K562 (cell line): ENCODE measurements around the gene DNAJB6. TPM values are rescaled to one million over a fixed set of nuclear protein-coding genes. Genes with fewer than 3 reads are reported as not detected.

Experiments used
- ATAC-seq: fragments of 200-7000 bp; cut with Tn5 transposase; 3 replicates; pipeline ENCODE4 v1.9.1; 2020; ENCODE audit warnings: moderate library complexity
- BruUV-seq: library from RNA; stranded (reverse); fragments of 400-500 nt; replicated peaks from 2 replicates; lab custom pipeline; 2021; lab: Mats Ljungman, UMichigan
- CTCF ChIA-PET: fragments of 300-600 bp; formaldehyde crosslinking; extraction: SDS; loops from one replicate; lab custom pipeline; 2021; ENCODE audit warnings: low intra/inter-chr PET ratio; lab: Yijun Ruan, JAX
- POLR2A ChIA-PET: fragments of 300-600, 350-650 bp; sonication (Branson Sonifier 250); formaldehyde crosslinking; extraction: SDS; loops from one replicate; lab custom pipeline; 2021; ENCODE audit warnings: antibody characterized with exemption, inconsistent platforms; lab: Yijun Ruan, JAX
- DNase-seq, 4 experiments: peaks; one replicate each; pipeline versions ENCODE4 v3.0.0 to v3.0.0-alpha.2; 2011 to 2018; ENCODE audit warnings: low spot score in 3 of 4, mixed read lengths in 3 of 4; ENCODE audit errors: extremely low read depth in 1 of 4
- FAIRE-seq: peaks from 2 replicates; lab custom pipeline; 2011; peaks lifted over from hg19 to GRCh38; lab: Jason Lieb, UNC
- H2AFZ ChIP-seq: 2 replicates; pipeline ENCODE4 v1.6.0; 2011; ENCODE audit warnings: low read depth, low read length, control low read depth, inconsistent platforms
- H3K27ac ChIP-seq: fragments of 200-600 bp; 3 replicates; pipeline ENCODE4 v1.8.0; 2011; ENCODE audit warnings: low read depth, mild to moderate bottlenecking, control low read depth, inconsistent platforms, low read length, moderate library complexity, mixed read lengths; ENCODE audit errors: extremely low read depth
- H3K27me3 ChIP-seq, 2 experiments: fragments of 300-600 bp in 1 of 2; 2 replicates in 1 of 2; 3 replicates in 1 of 2; pipeline versions ENCODE4 v1.6.0 to v1.8.0; 2011; ENCODE audit warnings: inconsistent platforms in 2 of 2, low read length in 2 of 2, mild to moderate bottlenecking in 1 of 2, mixed read lengths in 1 of 2, moderate library complexity in 1 of 2; ENCODE audit not compliant: control insufficient read depth in 2 of 2, insufficient read depth in 2 of 2
- H3K36me3 ChIP-seq: fragments of 300-600 bp; 3 replicates; pipeline ENCODE4 v1.8.0; 2011; ENCODE audit warnings: mild to moderate bottlenecking, low read length, inconsistent platforms; ENCODE audit not compliant: control insufficient read depth, insufficient read depth
- H3K4me1 ChIP-seq, 2 experiments: fragments of 200-600 bp in 1 of 2; replicated peaks in 1 of 2; 2 replicates in 1 of 2; 3 replicates in 1 of 2; pipeline versions ENCODE4 v1.5.1 to v1.8.0; 2011; ENCODE audit warnings: inconsistent platforms in 2 of 2, low read length in 2 of 2, mild to moderate bottlenecking in 1 of 2, mixed read lengths in 1 of 2, moderate library complexity in 1 of 2; ENCODE audit not compliant: control insufficient read depth in 2 of 2, insufficient read depth in 2 of 2
- H3K4me2 ChIP-seq: 2 replicates; pipeline ENCODE4 v1.6.1; 2011; ENCODE audit warnings: low read length, control low read depth, inconsistent platforms, mixed read lengths; ENCODE audit not compliant: insufficient read depth
- H3K4me3 ChIP-seq: fragments of 200-600 bp; sonication (generic), shearing (Covaris generic); 2 replicates; pipeline ENCODE4 v1.5.1; 2016; ENCODE audit warnings: control low read depth, inconsistent platforms
- H3K79me2 ChIP-seq: fragments of 200-600 bp; 3 replicates; pipeline ENCODE4 v1.8.0; 2011; ENCODE audit warnings: low read length, inconsistent platforms; ENCODE audit not compliant: control insufficient read depth, insufficient read depth
- H3K9ac ChIP-seq, 2 experiments: 2 replicates each; pipeline versions ENCODE4 v1.6.0 to v1.6.1; 2011; ENCODE audit warnings: low read depth in 2 of 2, low read length in 2 of 2, control low read depth in 1 of 2, inconsistent platforms in 1 of 2, mild to moderate bottlenecking in 1 of 2, mixed read lengths in 1 of 2; ENCODE audit not compliant: insufficient read depth in 1 of 2
- H3K9me1 ChIP-seq: one replicate; pipeline ENCODE4 v1.6.0; 2011; ENCODE audit warnings: inconsistent platforms, mild to moderate bottlenecking, low read length, moderate library complexity; ENCODE audit not compliant: control insufficient read depth, insufficient read depth
- H3K9me3 ChIP-seq: replicated peaks from 2 replicates; pipeline ENCODE4 v1.5.1; 2011; ENCODE audit warnings: low read depth, low read length, inconsistent platforms; ENCODE audit not compliant: control insufficient read depth, insufficient read depth
- H4K20me1 ChIP-seq: replicated peaks from 2 replicates; pipeline ENCODE4 v1.6.1; 2011; ENCODE audit warnings: low read length, inconsistent platforms, mixed read lengths; ENCODE audit not compliant: control insufficient read depth, insufficient read depth
- CBFA2T2 ChIP-seq: fragments of 450-650 bp; conservative IDR thresholded peaks from 2 replicates; pipeline ENCODE4 v1.6.1; 2017; ENCODE audit warnings: mild to moderate bottlenecking
- CBX1 ChIP-seq: sonication (generic); IDR thresholded peaks from 2 replicates; pipeline ENCODE4 v1.6.1; 2016; ENCODE audit warnings: antibody characterized with exemption, low read depth, mild to moderate bottlenecking
- CREBBP ChIP-seq: IDR thresholded peaks from one replicate; pipeline ENCODE4 v1.6.1; 2012; ENCODE audit warnings: low read depth, mild to moderate bottlenecking, control low read depth, inconsistent platforms, low read length
- FOSL1 ChIP-seq: fragments of 200-800 bp; sonication (Bioruptor generic); conservative IDR thresholded peaks from 2 replicates; pipeline ENCODE4 v1.6.1; 2016; ENCODE audit warnings: missing genetic modification characterization, missing compliant biosample characterization
- KAT8 ChIP-seq: fragments of 450-650 bp; IDR thresholded peaks from 2 replicates; pipeline ENCODE4 v1.6.1; 2016; ENCODE audit warnings: low read depth, mild to moderate bottlenecking
- LARP7 ChIP-seq: fragments of 450-650 bp; IDR thresholded peaks from 2 replicates; pipeline ENCODE4 v1.6.1; 2016
- MCM5 ChIP-seq: fragments of 450-650 bp; IDR thresholded peaks from 2 replicates; pipeline ENCODE4 v1.6.1; 2016; ENCODE audit warnings: low read depth
- MXD1 ChIP-seq: fragments of 250-450 bp; sonication (Bioruptor Pico); IDR thresholded peaks from 2 replicates; pipeline ENCODE4 v1.8.0; 2021; ENCODE audit warnings: borderline replicate concordance, mild to moderate bottlenecking, moderate library complexity; ENCODE audit not compliant: poor library complexity, severe bottlenecking
- NR1H2 ChIP-seq: sonication (generic); formaldehyde crosslinking; IDR thresholded peaks from 2 replicates; pipeline ENCODE4 v1.4.0; 2020; ENCODE audit warnings: mild to moderate bottlenecking, missing genetic modification reagents
- PCBP1 ChIP-seq: fragments of 200-400 bp; formaldehyde crosslinking; IDR thresholded peaks from 2 replicates; pipeline ENCODE4 v1.6.1; 2018; ENCODE audit warnings: mild to moderate bottlenecking, low read depth, low read length; ENCODE audit not compliant: poor library complexity, severe bottlenecking
- PHF21A ChIP-seq: fragments of 450-650 bp; IDR thresholded peaks from 2 replicates; pipeline ENCODE4 v1.6.1; 2017; ENCODE audit warnings: low read depth, borderline replicate concordance
- SPI1 ChIP-seq: IDR thresholded peaks from 2 replicates; pipeline ENCODE4 v1.6.1; 2011; ENCODE audit warnings: low read depth, low read length, control low read depth, borderline replicate concordance
- UBTF ChIP-seq, 2 experiments: IDR thresholded peaks; 2 replicates each; pipeline ENCODE4 v1.6.1; 2012; ENCODE audit warnings: improper control_type of control experiment in 2 of 2, low read depth in 2 of 2, low read length in 2 of 2, borderline replicate concordance in 1 of 2
- XRCC4 ChIP-seq: IDR thresholded peaks from one replicate; pipeline ENCODE4 v1.6.1; 2011; ENCODE audit not compliant: insufficient read depth, insufficient read length; ENCODE audit errors: extremely low read depth
- YBX1 ChIP-seq: fragments of 450-650 bp; IDR thresholded peaks from 2 replicates; pipeline ENCODE4 v1.7.1; 2016; ENCODE audit warnings: mild to moderate bottlenecking
- ZBTB33 ChIP-seq: sonication (generic); formaldehyde crosslinking; IDR thresholded peaks from 2 replicates; pipeline ENCODE4 v1.8.1; 2023; ENCODE audit warnings: mild to moderate bottlenecking, missing genetic modification reagents
- ZNF140 ChIP-seq: fragments of 250-450 bp; sonication (Bioruptor Pico); IDR thresholded peaks from 2 replicates; pipeline ENCODE4 v1.8.0; 2021; ENCODE audit warnings: moderate library complexity, mild to moderate bottlenecking, inconsistent platforms
- ZNF146 ChIP-seq: IDR thresholded peaks from one replicate; pipeline ENCODE4 v1.6.1; 2018; ENCODE audit warnings: missing compliant biosample characterization; ENCODE audit not compliant: unreplicated experiment
- ZNF699 ChIP-seq: fragments of 250-450 bp; sonication (Bioruptor Pico); IDR thresholded peaks from 2 replicates; pipeline ENCODE4 v1.8.0; 2021; ENCODE audit warnings: mild to moderate bottlenecking, moderate library complexity; ENCODE audit not compliant: insufficient replicate concordance
- WGBS: fragments of 100-300 bp; shearing (Covaris generic); methylation state at CpG from one replicate; pipeline ENCODE4 v1.1.6; 2016; ENCODE audit warnings: low coverage, mixed read lengths; ENCODE audit not compliant: insufficient coverage; ENCODE audit errors: missing lambda C conversion rate; 5-methylcytosine and 5-hydroxymethylcytosine counted together
- in situ Hi-C: fragments of 300-500 bp; cut with MboI; formaldehyde crosslinking; loops from 4 replicates; pipeline ENCODE4 v1.15.0; 2018; ENCODE audit warnings: inconsistent platforms, mixed read lengths
- intact Hi-C: fragments of 100-400 bp; cut with micrococcal nuclease; formaldehyde crosslinking; loops from 2 replicates; pipeline ENCODE4 v1.14.2; 2022
- polyA plus RNA-seq, 8 experiments: library from polyadenylated mRNA; depleted of rRNA in 4 of 8; stranded (reverse) in 5 of 8; unstranded in 3 of 8; fragments of >200 nt; fragmentation: Nextera tagmentation in 2 of 8; fragmentation: Illumina TruSeq in 1 of 8; extraction: Ambion mirVana in 2 of 8; extraction: Trizol in 1 of 8; gene quantifications; 2 replicates each; pipeline versions ENCODE4 v1.2.1 to v1.2.3, GENCODE V29; 2011 to 2014; ENCODE audit warnings: inconsistent platforms in 1 of 8, missing spikeins in 1 of 8
- total RNA-seq, 7 experiments: library from RNA; depleted of rRNA in 6 of 7; stranded (reverse); fragments of >200 nt in 6 of 7; fragmentation: Illumina TruSeq in 2 of 7; extraction: Trizol in 2 of 7; gene quantifications; 2 replicates each; pipeline versions ENCODE4 v1.2.1 to v1.2.3, GENCODE V29; 2011 to 2021; ENCODE audit warnings: low replicate concordance in 1 of 7

The DNAJB6 gene
- total and polyA plus RNA-seq, 9 of the 15 experiments (the other 6 are each of a cell fraction or from before 2014, with no cell fraction given), result 84.5 to 158 (median 135) TPM

- Histone ChIP-seq H3K9me3 (no peaks in the 10 kb centered on the region), H3K9me1 (peaks cover 15% of the 10 kb centered on the region), H4K20me1 (no peaks in the 10 kb centered on the region), H3K27ac (peak overlapping the region; percentile 77), H3K79me2 (peaks cover 60% of the 10 kb centered on the region), H3K4me3 (no peak overlapping the region), H3K36me3 (peaks cover 51% of the 10 kb centered on the region; the same call in 2 of the 3 replicates), H3K4me1 (peaks cover 59 to 95% of the 10 kb centered on the region in 2 experiments), H3K4me2 (peak overlapping the region; percentile 17; the same call in 1 of the 2 replicates), H3K9ac (peak overlapping the region; percentile 34 to 88; a peak in 3 of 4 replicates), H2AFZ (no peak overlapping the region; the same call in 1 of the 2 replicates), H3K27me3 (no peaks in the 10 kb centered on the region)
- CTCF ChIA-PET, result no interaction called here
- WGBS, result 36% methylated on average over 21 of the region's 21 CpGs
- in situ Hi-C loops, result no loop called here
- peak; percentile 47 for ATAC-seq
- FAIRE-seq, result peak; percentile 98
- POLR2A ChIA-PET, result interaction anchor here (0.6 kb wide), 1 partner anchor 65 kb away, joined by 3 read pairs; no protein-coding TSS in a partner anchor
- BruUV-seq, result no TSS peak
- DNase-seq, result peak in 2 of 4 experiments; percentile 69 to 93
- intact Hi-C loops, result no loop called here
- TF ChIP-seq PHF21A, result no peak
- no peak for TF ChIP-seq ZNF699
- TF ChIP-seq YBX1, result no peak
- peak; percentile 91 for TF ChIP-seq CBFA2T2
- no peak for TF ChIP-seq KAT8
- TF ChIP-seq ZNF140 (CRISPR knock-in tag), result no peak
- no peak for TF ChIP-seq NR1H2 (CRISPR knock-in tag)
- no peak for TF ChIP-seq ZBTB33 (CRISPR knock-in tag)
- no peak for TF ChIP-seq FOSL1 (tag)
- no peak for TF ChIP-seq LARP7
- TF ChIP-seq ZNF146 (CRISPR knock-in tag), result no peak
- no peak for TF ChIP-seq PCBP1
- TF ChIP-seq XRCC4, result no peak
- TF ChIP-seq MXD1 (CRISPR knock-in tag), result peak; percentile 12
- 0 out of 4 replicates have a peak, but pooled peaks of 1 of the 2 experiments have one; percentile 33 for TF ChIP-seq UBTF (IDR thresholded peaks at IDR 0.05; ENCODE audit: borderline replicate concordance in 1 of 2, low read depth in 2 of 2, low read length in 2 of 2)
- TF ChIP-seq MCM5, result no peak
- no peak for TF ChIP-seq CBX1
- no peak for TF ChIP-seq CREBBP
- TF ChIP-seq SPI1, result peak; percentile 19; the same call in 1 of the 2 replicates
Observed at GRCh38 chr7:157402911-157403534, 66.2 kb downstream of the DNAJB6 start.
